Cardiac muscle cell (in vitro differentiated cells and primary cell): ENCODE measurements around the gene PLPPR1. TPM values are rescaled to one million over a fixed set of nuclear protein-coding genes. Genes with fewer than 3 reads are reported as not detected.

Source experiments
- DNase-seq, 2 donors: peaks; one replicate each; pipeline versions ENCODE4 v3.0.0 to v3.0.0-alpha.2; 2010 to 2017; ENCODE audit warnings: low read depth in 1 of 2, low spot score in 1 of 2
- H3K27ac ChIP-seq: fragments of 200-600 bp; sonication (generic); 2 replicates; pipeline ENCODE4 v1.5.1; 2016
- H3K27me3 ChIP-seq: fragments of 200-600 bp; sonication (generic); 2 replicates; pipeline ENCODE4 v1.6.0; 2016; ENCODE audit warnings: control low read depth
- H3K36me3 ChIP-seq: fragments of 200-600 bp; sonication (generic); 2 replicates; pipeline ENCODE4 v1.5.1; 2016; ENCODE audit warnings: control low read depth
- H3K4me1 ChIP-seq: fragments of 200-600 bp; sonication (generic); 2 replicates; pipeline ENCODE4 v1.8.1; 2017; ENCODE audit warnings: low read depth, mild to moderate bottlenecking, mixed run types
- H3K4me3 ChIP-seq: fragments of 200-600 bp; sonication (generic); 2 replicates; pipeline ENCODE4 v1.5.1; 2016; ENCODE audit warnings: mild to moderate bottlenecking
- H3K9me3 ChIP-seq: fragments of 200-600 bp; sonication (generic); 2 replicates; pipeline ENCODE4 v1.5.1; 2017; ENCODE audit warnings: low read depth, mild to moderate bottlenecking, control low read depth
- CTCF ChIP-seq: IDR thresholded peaks from 2 replicates; pipeline ENCODE4 v1.5.1; 2012; ENCODE audit warnings: low read depth, mild to moderate bottlenecking, low read length
- polyA plus RNA-seq: library from polyadenylated mRNA; unstranded; fragments of >200 nt; fragmentation: Nextera tagmentation; extraction: Ambion mirVana; gene quantifications from 2 replicates; pipeline ENCODE4 v1.2.1, GENCODE V29; 2016
- total RNA-seq: library from RNA; depleted of rRNA; stranded (reverse); fragments of >200 nt; gene quantifications from 2 replicates; pipeline ENCODE4 v1.2.3, GENCODE V29; 2016

PLPPR1 gene
- total and polyA plus RNA-seq, 2 experiments from 2014 or later: 0.98 to 1.2 TPM

DNA sequence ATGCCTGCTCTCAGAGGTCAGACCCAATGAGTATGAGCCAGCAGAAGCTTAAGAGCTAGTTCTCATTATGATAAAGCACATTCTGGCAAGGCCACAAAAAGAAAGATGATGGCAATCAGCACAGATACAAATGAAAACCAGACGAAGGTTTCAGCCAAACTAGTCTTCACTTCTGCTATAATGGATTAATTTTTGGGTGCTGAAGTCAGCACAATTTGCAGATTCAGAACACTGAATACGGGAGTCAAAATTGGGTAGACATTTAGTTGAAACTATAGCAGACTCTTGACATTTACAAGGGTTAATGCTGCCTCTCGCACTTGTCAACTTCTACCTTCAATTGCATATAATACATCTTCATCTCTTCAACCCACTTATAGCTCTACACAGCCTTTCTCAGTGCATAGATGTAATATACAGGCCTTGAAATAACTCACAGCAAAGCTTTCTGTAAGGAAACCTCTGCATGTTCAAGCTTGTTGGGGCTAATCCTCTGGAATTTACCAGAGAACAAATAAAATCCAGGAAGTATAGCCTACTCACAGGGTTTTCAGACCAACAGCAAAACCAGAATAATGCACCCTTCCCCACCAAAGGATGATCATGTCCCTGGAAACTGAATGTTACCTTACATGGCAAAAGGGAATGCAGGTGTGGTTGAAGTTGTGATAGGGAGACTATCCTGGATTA lies 279.1 kb downstream of the PLPPR1 start:
- DNase-seq: no peak

DNA sequence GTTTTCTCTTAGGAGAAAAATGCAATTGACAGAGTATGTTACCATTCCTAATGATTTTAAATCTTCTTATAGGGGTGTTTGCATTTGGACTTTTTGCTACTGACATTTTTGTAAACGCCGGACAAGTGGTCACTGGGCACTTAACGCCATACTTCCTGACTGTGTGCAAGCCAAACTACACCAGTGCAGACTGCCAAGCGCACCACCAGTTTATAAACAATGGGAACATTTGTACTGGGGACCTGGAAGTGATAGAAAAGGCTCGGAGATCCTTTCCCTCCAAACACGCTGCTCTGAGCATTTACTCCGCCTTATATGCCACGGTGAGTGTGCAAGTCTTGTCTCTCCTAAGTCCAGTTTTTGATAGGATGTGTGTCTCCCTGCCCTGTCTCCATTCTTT lies 280.6 kb downstream of the PLPPR1 start:
- no peak overlapping the region for H3K27ac ChIP-seq
- H3K27me3 ChIP-seq: no peaks in the 10 kb centered on the region
- no peaks in the 10 kb centered on the region for H3K36me3 ChIP-seq
- H3K4me1 ChIP-seq: no peaks in the 10 kb centered on the region
- H3K9me3 ChIP-seq: no peaks in the 10 kb centered on the region
- no peak for TF ChIP-seq CTCF
- no peak for DNase-seq
- H3K4me3 ChIP-seq: no peak overlapping the region

More for the DNA sequence above, 279.1 kb downstream of the PLPPR1 start:
- no peak overlapping the region for H3K27ac ChIP-seq
- no peak for TF ChIP-seq CTCF
- no peaks in the 10 kb centered on the region for H3K4me1 ChIP-seq
- H3K4me3 ChIP-seq: no peak overlapping the region
- no peaks in the 10 kb centered on the region for H3K9me3 ChIP-seq
- H3K27me3 ChIP-seq: no peaks in the 10 kb centered on the region
- no peaks in the 10 kb centered on the region for H3K36me3 ChIP-seq

- TF ChIP-seq CTCF: no peak
- Histone ChIP-seq H3K36me3 (no peaks in the 10 kb centered on the region), H3K9me3 (no peaks in the 10 kb centered on the region), H3K27ac (no peak overlapping the region), H3K4me3 (no peak overlapping the region), H3K27me3 (no peaks in the 10 kb centered on the region), H3K4me1 (no peaks in the 10 kb centered on the region)
- no peak for DNase-seq
These were observed 282.7 kb downstream of the PLPPR1 start for GRCh38 chr9:101311191-101311590.

DNA sequence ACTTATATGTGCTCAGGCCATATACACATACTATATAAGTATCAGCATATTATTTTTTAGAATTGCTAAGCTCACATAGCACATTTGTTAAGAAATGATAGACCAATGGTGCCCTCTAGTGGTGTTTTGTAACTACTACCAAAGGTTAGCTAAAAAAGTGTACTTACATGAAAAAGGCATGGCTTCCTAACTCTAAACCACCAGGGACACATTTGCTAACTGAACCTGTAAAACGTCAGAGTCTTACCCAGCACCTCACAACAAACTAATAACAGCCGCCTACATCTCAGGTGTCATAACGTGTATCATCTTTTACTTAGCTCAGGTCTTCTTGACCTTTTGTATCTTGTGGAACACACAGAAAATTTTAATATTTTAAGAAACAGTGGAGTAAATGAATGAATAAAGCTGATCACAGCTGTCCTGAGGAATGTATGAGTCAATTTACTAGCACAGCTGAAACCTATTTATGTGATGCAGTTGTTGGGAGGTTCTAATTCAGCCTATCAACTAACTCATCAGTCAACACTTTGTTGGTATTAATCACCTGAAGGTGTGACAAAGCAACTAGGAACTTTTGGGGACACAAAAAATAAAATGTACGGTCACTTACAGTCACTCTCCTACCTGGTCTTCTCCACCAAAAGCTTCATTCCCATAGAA lies 283.4 kb downstream of the PLPPR1 start:
- peak; percentile 91 for DNase-seq
- Histone ChIP-seq H3K27ac (no peak overlapping the region), H3K36me3 (no peaks in the 10 kb centered on the region)

DNA sequence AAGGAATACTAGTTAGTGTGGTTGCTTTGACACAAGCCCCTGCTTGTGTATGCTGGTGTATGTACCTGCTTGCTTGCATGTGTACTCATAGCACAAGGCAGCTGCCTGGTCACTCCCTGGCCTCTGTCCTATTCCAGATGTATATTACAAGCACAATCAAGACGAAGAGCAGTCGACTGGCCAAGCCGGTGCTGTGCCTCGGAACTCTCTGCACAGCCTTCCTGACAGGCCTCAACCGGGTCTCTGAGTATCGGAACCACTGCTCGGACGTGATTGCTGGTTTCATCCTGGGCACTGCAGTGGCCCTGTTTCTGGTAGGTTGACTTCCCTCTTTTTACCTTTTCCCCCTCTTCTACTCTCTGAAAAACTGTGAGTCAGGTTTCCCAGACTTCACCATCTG lies 284.1 kb downstream of the PLPPR1 start:
- DNase-seq: no peak
- no peaks in the 10 kb centered on the region for H3K36me3 ChIP-seq
- no peaks in the 10 kb centered on the region for H3K27me3 ChIP-seq
- H3K9me3 ChIP-seq: no peaks in the 10 kb centered on the region
- H3K4me1 ChIP-seq: no peaks in the 10 kb centered on the region
- no peak overlapping the region for H3K4me3 ChIP-seq
- no peak overlapping the region for H3K27ac ChIP-seq
- no peak for TF ChIP-seq CTCF

More for the DNA sequence above, 283.4 kb downstream of the PLPPR1 start:
- H3K9me3 ChIP-seq: no peaks in the 10 kb centered on the region
- no peaks in the 10 kb centered on the region for H3K4me1 ChIP-seq
- H3K4me3 ChIP-seq: no peak overlapping the region
- H3K27me3 ChIP-seq: no peaks in the 10 kb centered on the region
- peak; percentile 59 for TF ChIP-seq CTCF
